GM23248 (cell line): ENCODE results near the gene HSPA6.
"Not testable (repeated sequence)": the region's sequence is repeated elsewhere in the genome, so short reads cannot be mapped to it uniquely, and the experiment has no call there.

Experiments used
- EZH2 ChIP-seq: fragments of 200-600 bp; sonication (generic); IDR thresholded peaks from 2 replicates; pipeline ENCODE4 v1.6.1; 2018; ENCODE audit warnings: antibody characterized with exemption, mild to moderate bottlenecking; ENCODE audit not compliant: insufficient read depth, poor library complexity, severe bottlenecking
- EZH2phosphoT487 ChIP-seq: fragments of 200-600 bp; sonication (generic); IDR thresholded peaks from 2 replicates; pipeline ENCODE4 v1.6.1; 2018; ENCODE audit warnings: antibody characterized with exemption, moderate library complexity, mild to moderate bottlenecking, low read depth; ENCODE audit not compliant: insufficient read depth

GRCh38 chr1:161547995-161548741 lies 23.8 kb downstream of the HSPA6 start:
- not testable (repeated sequence) for TF ChIP-seq EZH2phosphoT487, EZH2
